ENCODE measurements around the gene FAAH. TPM values are rescaled to one million over a fixed set of nuclear protein-coding genes. Genes with fewer than 3 reads are reported as not detected.

FAAH gene
- total RNA-seq, 2 experiments from 2014 or later, result 6.1 to 7.6 TPM

DNA sequence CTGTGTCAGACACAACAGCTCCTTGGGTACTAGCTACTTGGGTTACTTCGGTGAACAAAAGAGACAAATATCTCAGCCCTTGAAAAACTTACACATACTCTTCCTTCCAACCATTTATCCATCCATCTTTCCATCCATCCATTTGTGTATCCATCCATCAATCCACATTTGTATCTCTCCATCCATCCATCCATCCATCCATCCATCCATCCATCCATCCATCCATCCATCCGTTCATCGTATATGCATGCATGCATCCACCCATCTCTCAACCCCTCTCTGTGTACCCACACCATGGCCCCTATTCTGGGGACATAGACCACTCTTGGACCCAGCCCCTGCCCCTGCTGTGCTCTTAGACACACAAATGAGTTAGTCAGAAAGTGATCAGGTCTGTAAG is 40.2 kb downstream of the FAAH start:
- H3K36me3 Mint-ChIP-seq (ENCODE audit: low read depth), result no peaks in the 10 kb centered on the region
- H3K4me3 Mint-ChIP-seq, result no peak overlapping the region
- CTCF ChIA-PET, result interaction anchor here (0.8 to 1.3 kb wide), 3 partner anchors 8 to 84 kb away, joined by 3 to 5 read pairs (median 3); no protein-coding TSS in a partner anchor
- POLR2A ChIA-PET, result no interaction called here
- no peaks in the 10 kb centered on the region for H3K4me1 Mint-ChIP-seq
- no peaks in the 10 kb centered on the region for H3K9me3 Mint-ChIP-seq
- H3K27ac Mint-ChIP-seq, result no peak overlapping the region
- DNase-seq, result no peak
- H3K27me3 Mint-ChIP-seq, result peaks cover 6% of the 10 kb centered on the region

DNA sequence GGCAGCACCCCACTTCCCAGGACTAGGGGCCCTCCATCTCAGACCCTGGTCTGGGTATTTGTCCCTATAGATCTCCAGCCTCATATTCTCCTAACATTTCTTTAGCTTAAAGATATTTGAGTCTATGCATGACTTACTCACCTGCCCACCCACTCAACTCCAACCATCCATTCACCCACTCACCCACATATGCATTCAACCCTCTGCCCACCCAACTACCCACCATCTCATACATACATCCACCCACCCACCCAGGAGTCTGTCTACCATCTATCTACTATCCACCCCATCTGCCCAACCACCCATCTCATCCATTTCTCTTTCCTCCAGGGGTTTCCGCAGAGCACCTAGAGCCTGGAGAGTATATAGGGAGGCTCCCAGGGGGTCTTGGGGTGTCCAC is 42.7 kb downstream of the FAAH start:
- ChIA-PET POLR2A (no interaction called here), CTCF (interaction anchor here (0.6 to 1.3 kb wide), 3 partner anchors 9 to 57 kb away, joined by 3 to 4 read pairs (median 3); no protein-coding TSS in a partner anchor)
- H3K36me3 Mint-ChIP-seq (ENCODE audit: low read depth), result no peaks in the 10 kb centered on the region
- H3K4me3 Mint-ChIP-seq, result no peak overlapping the region
- no peaks in the 10 kb centered on the region for H3K9me3 Mint-ChIP-seq
- no peak overlapping the region for H3K27ac Mint-ChIP-seq
- no peaks in the 10 kb centered on the region for H3K4me1 Mint-ChIP-seq
- no peak for DNase-seq
- H3K27me3 Mint-ChIP-seq, result peaks cover 6% of the 10 kb centered on the region

DNA sequence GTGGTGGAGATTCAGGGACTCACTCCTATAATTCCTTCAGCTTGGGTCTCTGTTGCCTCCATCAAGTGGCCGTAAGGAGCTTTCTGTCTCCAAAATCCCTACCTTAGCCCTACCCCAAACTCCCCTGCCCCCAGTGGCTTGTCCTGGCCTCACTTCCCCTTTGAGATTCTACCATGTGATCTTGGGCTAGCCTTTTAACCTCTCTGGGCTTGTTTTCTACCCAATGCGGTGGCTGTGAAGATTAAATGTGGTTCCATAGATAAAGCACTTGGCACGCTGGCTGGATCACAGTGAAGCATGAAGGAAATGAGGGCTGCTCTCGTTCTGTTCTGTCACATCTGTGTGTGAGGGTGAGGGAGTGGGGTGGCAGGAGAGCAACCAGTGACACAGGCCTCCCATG is 43.6 kb downstream of the FAAH start:
- POLR2A ChIA-PET, result no interaction called here
- Mint-ChIP-seq H3K27ac (no peak overlapping the region), H3K4me3 (no peak overlapping the region), H3K4me1 (peaks cover 6% of the 10 kb centered on the region), H3K9me3 (no peaks in the 10 kb centered on the region), H3K27me3 (peaks cover 6% of the 10 kb centered on the region), H3K36me3 (ENCODE audit: low read depth) (no peaks in the 10 kb centered on the region)
- CTCF ChIA-PET, result interaction anchor here (0.7 to 1.3 kb wide), 4 partner anchors 9 to 57 kb away, joined by 3 to 5 read pairs (median 4); no protein-coding TSS in a partner anchor
- DNase-seq, result no peak

DNA sequence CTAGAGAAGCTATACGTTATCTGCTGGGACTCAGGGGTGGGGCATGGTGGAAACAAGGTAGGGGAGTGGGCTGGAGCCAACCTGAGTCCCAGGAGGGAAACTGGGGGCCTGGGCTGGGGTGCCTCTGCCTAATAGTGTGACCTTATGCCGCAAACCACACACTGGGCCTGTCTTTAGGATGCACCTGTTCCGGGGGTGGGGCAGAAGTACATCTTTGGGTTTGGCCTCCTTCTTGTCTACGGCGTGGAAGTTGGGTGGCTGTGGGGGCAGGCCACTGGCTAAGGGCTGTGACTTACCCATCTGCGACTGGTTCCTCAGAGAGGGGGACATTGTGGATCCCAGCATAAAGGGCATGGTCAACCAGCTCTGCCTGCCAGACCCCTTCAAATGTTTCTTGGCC is 44.2 kb downstream of the FAAH start:
- H3K4me1 Mint-ChIP-seq, result peaks cover 9% of the 10 kb centered on the region
- peaks cover 6% of the 10 kb centered on the region for H3K27me3 Mint-ChIP-seq
- H3K9me3 Mint-ChIP-seq, result no peaks in the 10 kb centered on the region
- CTCF ChIA-PET, result interaction anchor here (0.7 to 1.5 kb wide), 4 partner anchors 9 to 175 kb away, joined by 3 to 6 read pairs (median 4); no protein-coding TSS in a partner anchor
- POLR2A ChIA-PET, result no interaction called here
- H3K36me3 Mint-ChIP-seq (ENCODE audit: low read depth), result no peaks in the 10 kb centered on the region
- DNase-seq, result no peak
- H3K4me3 Mint-ChIP-seq, result no peak overlapping the region
- H3K27ac Mint-ChIP-seq, result no peak overlapping the region

DNA sequence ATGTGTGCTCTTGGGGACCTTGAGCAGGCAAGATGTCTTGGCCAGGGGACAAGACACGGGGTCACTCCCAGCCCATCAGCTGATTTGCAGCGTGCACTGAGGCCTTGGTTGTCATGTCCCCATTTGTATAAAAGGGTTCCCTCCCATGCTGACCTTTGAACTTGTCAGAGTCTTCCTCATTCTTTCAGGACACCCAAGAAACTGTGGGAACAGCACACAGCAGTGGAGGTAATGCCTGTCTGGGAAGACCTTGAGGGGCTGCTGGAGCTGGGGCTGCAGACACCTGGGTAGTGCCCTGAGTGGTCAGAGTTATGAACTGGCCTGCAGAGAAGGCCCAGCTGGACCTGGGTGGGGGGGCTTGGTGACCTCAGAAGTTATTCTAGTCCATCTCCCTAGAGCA is 46.4 kb downstream of the FAAH start:
- POLR2A ChIA-PET, result no interaction called here
- H3K36me3 Mint-ChIP-seq (ENCODE audit: low read depth), result no peaks in the 10 kb centered on the region

DNA sequence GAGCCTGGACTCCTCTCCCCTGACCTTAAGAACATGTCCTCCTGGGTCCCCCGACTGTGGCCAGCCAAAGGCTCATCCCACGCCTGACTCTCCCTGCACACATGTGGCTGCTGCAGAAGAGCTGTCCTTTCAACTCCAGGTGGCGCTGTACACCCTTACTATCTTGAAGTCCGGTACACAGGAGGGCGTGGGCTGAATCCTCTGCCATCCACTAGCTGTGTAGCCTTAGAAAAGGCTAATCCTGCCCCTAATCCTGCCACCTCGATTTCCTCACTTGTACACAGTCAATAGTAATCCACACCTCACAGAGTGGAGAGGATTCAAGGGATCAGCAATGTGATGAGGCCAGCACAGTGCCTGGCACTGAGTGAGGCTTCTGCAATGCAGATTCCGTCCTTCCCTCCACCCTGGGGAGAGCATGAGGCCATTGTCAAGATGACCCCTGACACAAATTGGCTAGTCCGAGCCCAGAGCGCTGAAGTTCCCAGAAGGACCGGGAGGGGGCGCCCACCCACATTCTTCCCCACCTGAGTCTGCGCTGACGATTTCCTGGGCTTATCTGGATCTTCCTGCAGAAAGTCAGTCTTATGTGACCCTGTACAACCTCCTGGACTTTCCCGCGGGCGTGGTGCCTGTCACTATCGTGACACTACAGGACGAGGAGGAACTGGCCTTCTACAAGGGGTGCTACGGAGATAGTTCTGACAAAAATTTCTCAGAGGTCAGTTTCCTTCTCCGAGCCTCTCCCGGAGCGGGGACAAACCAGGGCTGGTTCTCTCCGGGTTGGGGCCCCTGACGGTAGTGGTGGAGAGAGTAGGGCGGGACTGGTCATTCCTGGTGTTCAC is 48.4 kb downstream of the FAAH start:
- DNase-seq, result peak; percentile 69
- ChIA-PET POLR2A (no interaction called here), CTCF (interaction anchor here (0.6 to 2.2 kb wide), 16 partner anchors 8 to 358 kb away, joined by 3 to 8 read pairs (median 3); no protein-coding TSS in a partner anchor)
- H3K27me3 Mint-ChIP-seq, result peaks cover 30% of the 10 kb centered on the region
- no peaks in the 10 kb centered on the region for H3K9me3 Mint-ChIP-seq
- no peak overlapping the region for H3K27ac Mint-ChIP-seq
- peaks cover 9% of the 10 kb centered on the region for H3K4me1 Mint-ChIP-seq
- H3K36me3 Mint-ChIP-seq (ENCODE audit: low read depth), result no peaks in the 10 kb centered on the region
- H3K4me3 Mint-ChIP-seq, result peak overlapping the region; percentile 68

More for the DNA sequence above, 46.4 kb downstream of the FAAH start:
- CTCF ChIA-PET, result interaction anchor here (0.6 to 2.2 kb wide), 3 partner anchors 23 to 1601 kb away, joined by 3 to 8 read pairs (median 3); no protein-coding TSS in a partner anchor
- no peak overlapping the region for H3K27ac Mint-ChIP-seq
- peaks cover 13% of the 10 kb centered on the region for H3K27me3 Mint-ChIP-seq
- H3K9me3 Mint-ChIP-seq, result no peaks in the 10 kb centered on the region
- no peak for DNase-seq
- H3K4me3 Mint-ChIP-seq, result no peak overlapping the region
- H3K4me1 Mint-ChIP-seq, result peaks cover 9% of the 10 kb centered on the region

DNA sequence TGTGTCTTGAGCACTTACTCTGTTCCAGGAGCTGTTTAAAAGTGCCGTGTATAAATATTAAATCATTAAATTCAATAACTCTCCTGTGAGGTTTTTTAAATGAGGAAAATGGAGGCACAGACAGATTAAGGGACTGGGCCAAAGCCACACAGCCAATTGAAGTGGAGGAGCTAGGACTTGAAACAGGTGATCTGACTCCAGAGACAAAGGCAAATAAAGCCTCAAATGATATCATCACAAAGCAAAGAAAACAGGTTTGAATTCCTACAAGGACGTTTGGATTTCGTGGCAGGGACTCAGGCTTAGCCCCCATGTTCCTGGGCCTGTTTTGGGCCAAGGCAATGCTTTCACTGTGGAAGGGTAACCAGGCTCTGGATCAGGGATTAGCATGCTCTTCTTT is 50.3 kb downstream of the FAAH start:
- peaks cover 45% of the 10 kb centered on the region for H3K27me3 Mint-ChIP-seq

DNA sequence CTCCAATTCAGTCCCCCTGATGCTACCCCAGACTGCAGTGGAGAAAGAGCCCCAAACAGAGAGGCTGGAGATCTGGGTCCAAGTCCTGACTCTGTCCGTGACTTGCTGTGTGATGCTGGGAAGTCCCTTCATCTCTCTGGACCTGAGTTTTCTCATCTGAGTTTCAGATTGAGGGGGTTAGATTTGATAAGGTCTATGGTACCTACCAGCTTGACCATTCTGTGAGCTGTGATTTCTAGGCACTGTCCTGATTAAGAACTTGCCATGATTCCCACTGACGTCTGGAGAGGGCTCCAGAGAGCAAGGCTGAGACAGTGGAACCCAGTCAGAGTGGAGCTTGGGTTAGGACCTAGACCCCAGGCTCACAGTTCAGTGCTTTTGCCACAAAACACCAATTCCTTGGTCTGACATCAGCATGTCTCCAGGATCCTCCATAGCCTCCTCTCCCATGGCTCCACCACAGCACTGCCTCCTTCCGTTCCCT is 51.7 kb downstream of the FAAH start:
- ChIA-PET CTCF (interaction anchor here (0.7 to 2.3 kb wide), 5 partner anchors 11 to 94 kb away, joined by 3 to 7 read pairs (median 4); no protein-coding TSS in a partner anchor), POLR2A (no interaction called here)

More for the DNA sequence above, 50.3 kb downstream of the FAAH start:
- H3K9me3 Mint-ChIP-seq, result no peaks in the 10 kb centered on the region
- H3K27ac Mint-ChIP-seq, result no peak overlapping the region
- ChIA-PET POLR2A (no interaction called here), CTCF (interaction anchor here (1.3 kb wide), 1 partner anchor 77 kb away, joined by 4 read pairs; no protein-coding TSS in a partner anchor)
- peaks cover 12% of the 10 kb centered on the region for H3K4me1 Mint-ChIP-seq
- H3K4me3 Mint-ChIP-seq, result no peak overlapping the region
- DNase-seq, result no peak
- H3K36me3 Mint-ChIP-seq (ENCODE audit: low read depth), result no peaks in the 10 kb centered on the region

DNA sequence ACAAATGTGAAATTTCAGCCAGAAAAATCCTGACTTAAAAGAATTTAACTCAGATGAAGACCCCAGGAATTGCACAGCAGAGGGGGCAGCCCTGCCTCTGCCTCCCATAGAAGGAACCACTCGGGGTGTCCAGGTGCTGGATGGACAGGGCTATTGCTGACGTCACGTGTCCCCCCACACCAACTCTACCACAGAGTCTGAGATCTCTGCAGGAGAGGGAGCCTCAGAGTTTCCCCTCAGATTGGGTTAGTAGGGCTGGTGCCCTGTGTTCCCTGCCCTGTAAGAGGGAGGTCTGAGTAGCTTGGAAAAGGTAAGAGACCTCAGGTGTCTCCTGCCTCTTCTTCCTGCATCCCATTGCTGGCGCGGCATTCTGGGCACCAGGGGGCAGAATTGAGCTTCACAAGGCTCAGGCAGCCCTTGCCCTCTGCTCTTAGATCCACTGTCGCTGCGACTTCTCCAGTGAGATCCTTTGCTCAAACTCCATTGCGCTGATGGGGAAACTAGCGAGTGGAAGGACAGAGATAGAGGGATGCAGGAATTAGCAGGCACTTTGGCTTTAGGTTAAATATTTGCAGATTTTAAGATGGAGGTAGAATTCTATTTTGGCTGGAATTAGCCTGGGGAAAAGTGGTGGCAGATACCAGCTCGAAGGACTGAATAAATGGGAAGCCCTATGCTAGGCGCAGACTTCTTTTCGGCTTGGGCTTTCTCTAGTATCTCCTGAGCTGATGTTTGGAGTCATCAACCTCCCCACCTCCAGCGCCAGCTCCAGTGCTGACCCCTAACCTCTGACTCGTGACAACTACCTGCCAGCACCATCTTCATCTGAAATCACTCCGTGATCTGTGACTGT is 52.8 kb downstream of the FAAH start:
- peak; percentile 80 for DNase-seq
- H3K36me3 Mint-ChIP-seq (ENCODE audit: low read depth), result no peaks in the 10 kb centered on the region
- H3K9me3 Mint-ChIP-seq, result no peaks in the 10 kb centered on the region
- peaks cover 60% of the 10 kb centered on the region for H3K27me3 Mint-ChIP-seq
- ChIA-PET POLR2A (interaction anchor here (0.9 kb wide), 1 partner anchor 157 kb away, joined by 5 read pairs; the partner anchor contains the start of gene MKNK1), CTCF (interaction anchor here (0.9 to 2.3 kb wide), 17 partner anchors 9 to 278 kb away, joined by 3 to 14 read pairs (median 5); no protein-coding TSS in a partner anchor)
- no peak overlapping the region for H3K4me3 Mint-ChIP-seq
- H3K4me1 Mint-ChIP-seq, result peaks cover 13% of the 10 kb centered on the region
- H3K27ac Mint-ChIP-seq, result no peak overlapping the region

More for the DNA sequence above, 51.7 kb downstream of the FAAH start:
- Mint-ChIP-seq H3K9me3 (no peaks in the 10 kb centered on the region), H3K27ac (no peak overlapping the region), H3K4me1 (peaks cover 13% of the 10 kb centered on the region), H3K36me3 (ENCODE audit: low read depth) (no peaks in the 10 kb centered on the region), H3K4me3 (no peak overlapping the region), H3K27me3 (peaks cover 50% of the 10 kb centered on the region)
- DNase-seq, result no peak

DNA sequence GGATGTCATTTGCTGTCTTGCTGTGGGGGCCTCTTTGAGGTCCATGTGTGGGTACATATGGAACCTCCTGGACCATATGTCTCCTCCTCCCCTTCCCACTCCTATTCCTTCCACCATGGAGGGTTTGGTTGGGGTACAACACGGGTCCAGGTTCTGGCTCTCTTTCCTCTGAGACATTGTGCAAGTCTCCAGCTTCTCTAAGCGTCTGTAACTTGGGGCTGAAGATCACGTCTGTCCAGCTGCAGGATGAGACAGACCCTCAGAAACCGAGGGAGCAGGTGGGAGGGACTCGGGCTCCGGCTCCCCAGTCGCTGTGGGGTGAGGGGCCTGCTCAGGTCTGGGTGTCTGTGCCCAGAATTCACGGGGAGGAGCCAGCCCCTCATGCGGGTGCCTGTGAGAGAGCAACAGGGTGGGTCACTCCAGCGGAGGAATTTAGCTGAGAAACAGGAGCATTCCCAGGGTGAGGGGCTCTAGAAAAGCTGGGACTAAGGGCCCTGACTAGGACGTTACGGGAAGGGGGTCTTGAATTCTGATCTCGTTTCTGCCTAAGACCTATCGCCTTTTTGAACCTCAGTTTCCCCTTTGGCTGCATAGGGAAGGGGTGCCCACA is 53.5 kb downstream of the FAAH start:
- H3K4me1 Mint-ChIP-seq, result peaks cover 9% of the 10 kb centered on the region
- H3K27me3 Mint-ChIP-seq, result peaks cover 64% of the 10 kb centered on the region
- no peak overlapping the region for H3K27ac Mint-ChIP-seq
- no peaks in the 10 kb centered on the region for H3K36me3 Mint-ChIP-seq (ENCODE audit: low read depth)
- DNase-seq, result no peak
- no peaks in the 10 kb centered on the region for H3K9me3 Mint-ChIP-seq
- H3K4me3 Mint-ChIP-seq, result no peak overlapping the region
- CTCF ChIA-PET, result interaction anchor here (0.9 to 2.3 kb wide), 17 partner anchors 9 to 277 kb away, joined by 3 to 14 read pairs (median 5); no protein-coding TSS in a partner anchor
- POLR2A ChIA-PET, result interaction anchor here (0.9 kb wide), 1 partner anchor 157 kb away, joined by 5 read pairs; the partner anchor contains the start of gene MKNK1

DNA sequence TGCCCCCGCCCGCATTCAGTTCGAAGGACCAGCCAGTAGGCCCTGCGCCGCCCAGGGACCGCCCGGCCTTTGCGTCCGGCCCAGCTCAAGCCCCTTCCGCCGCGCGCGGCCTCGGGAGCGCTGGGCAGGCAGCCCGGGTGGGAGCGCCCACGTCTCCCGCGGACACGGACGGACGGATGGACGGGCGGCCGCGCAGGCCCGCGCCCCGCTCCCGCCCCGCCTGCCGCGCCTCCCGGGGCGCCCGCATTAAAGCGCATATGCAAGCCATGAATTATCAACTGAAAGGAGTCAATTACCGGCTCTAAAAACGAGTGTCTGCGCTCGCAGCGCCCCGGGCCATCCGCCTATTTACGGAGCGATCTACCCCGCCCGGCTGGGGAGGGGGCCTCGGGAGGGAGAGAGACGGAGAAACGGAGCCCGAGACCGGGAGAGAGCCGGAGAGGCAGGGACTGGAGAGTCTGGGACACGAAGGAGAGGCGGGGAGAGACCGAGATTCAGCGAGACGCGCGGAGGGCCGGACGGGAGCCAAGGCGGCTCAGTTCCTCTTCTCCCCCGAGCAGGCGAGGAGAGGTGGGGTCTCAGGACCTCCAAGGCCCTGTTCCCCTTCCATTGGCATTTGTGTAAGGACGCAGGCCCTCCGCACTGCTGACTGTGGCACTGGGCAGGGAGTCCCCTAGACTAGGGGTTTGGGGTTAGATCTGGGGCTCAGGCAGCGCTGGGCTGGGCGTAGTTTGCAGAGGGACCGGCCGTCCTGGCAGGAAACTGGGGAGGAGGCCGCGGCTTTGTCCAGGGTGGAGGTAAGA is 54.2 kb downstream of the FAAH start:
- no peak overlapping the region for H3K4me3 Mint-ChIP-seq
- CTCF ChIA-PET, result interaction anchor here (1.0 to 3.5 kb wide), 6 partner anchors 24 to 85 kb away, joined by 3 to 14 read pairs (median 9); no protein-coding TSS in a partner anchor
- no peak overlapping the region for H3K27ac Mint-ChIP-seq
- no peaks in the 10 kb centered on the region for H3K9me3 Mint-ChIP-seq
- POLR2A ChIA-PET, result no interaction called here
- peaks cover 5% of the 10 kb centered on the region for H3K4me1 Mint-ChIP-seq
- no peaks in the 10 kb centered on the region for H3K36me3 Mint-ChIP-seq (ENCODE audit: low read depth)
- H3K27me3 Mint-ChIP-seq, result peaks cover 70% of the 10 kb centered on the region
- DNase-seq, result no peak

Data from activated CD4-positive, alpha-beta T cell treated with anti-CD3 and anti-CD28 coated beads, Interleukin-2, amount 10 ng/mL, durations not matched to agents 7 days and 5 days (primary cell).